Measurements from ENCODE around the gene APOB. TPM values are rescaled to one million over a fixed set of nuclear protein-coding genes. Genes with fewer than 3 reads are reported as not detected.

Gene APOB
- polyA plus RNA-seq, 1 of the 3 experiments (the other 2 are of a cell fraction): not detected

GRCh38 chr2:21008014-21008789 lies 35.7 kb downstream of the APOB start:
- 41% methylated on average over 9 of the region's 9 CpGs for WGBS (ENCODE audit: low lambda C conversion rate)
- CTCF ChIA-PET: interaction anchor here (1.0 kb wide), 1 partner anchor 13 kb away, joined by 3 read pairs; no protein-coding TSS in a partner anchor

More at GRCh38 chr2:21008014-21008789, 35.7 kb downstream of the APOB start:
- Histone ChIP-seq H3K9ac (no peak overlapping the region), H3K79me2 (ENCODE audit: insufficient read depth) (no peaks in the 10 kb centered on the region), H3K9me3 (no peaks in the 10 kb centered on the region), H3F3A (replicated peaks; ENCODE audit: insufficient read depth) (no peaks in the 10 kb centered on the region), H3K27me3 (ENCODE audit: insufficient read depth) (no peaks in the 10 kb centered on the region), H3K36me3 (replicated peaks in 1 of 2; ENCODE audit: control insufficient read depth in 1 of 2, insufficient read depth in 2 of 2, low read length in 1 of 2) (no peaks in the 10 kb centered on the region), H3K4me3 (ENCODE audit: low read depth in 2 of 2, low read length in 1 of 2) (no peak overlapping the region), H3K4me1 (ENCODE audit: control insufficient read depth in 1 of 2, insufficient read depth in 2 of 2, low read depth in 1 of 2, low read length in 1 of 2) (peaks cover 0 to 5% of the 10 kb centered on the region in 2 experiments; a peak in 1 of 4 replicates), H3K9me2 (no peaks in the 10 kb centered on the region), H2AFZ (ENCODE audit: low read depth) (no peak overlapping the region), H3K4me2 (no peak overlapping the region), H4K20me1 (ENCODE audit: insufficient read depth) (no peaks in the 10 kb centered on the region), H3K27ac (ENCODE audit: low read depth in 2 of 2, low read length in 1 of 2) (no peak overlapping the region)
- TF ChIP-seq TAF1 (IDR thresholded peaks at IDR 0.05; ENCODE audit: borderline replicate concordance, low read depth, low read length): no peak
- TF ChIP-seq POLR2AphosphoS5 (IDR thresholded peaks at IDR 0.05; ENCODE audit: low read depth, low read length): no peak
- TF ChIP-seq NRF1 (IDR thresholded peaks at IDR 0.05; ENCODE audit: low read depth, low read length): no peak
- no peak for TF ChIP-seq RXRA (IDR thresholded peaks at IDR 0.05; ENCODE audit: borderline replicate concordance, low read depth)
- TF ChIP-seq CHD2 (IDR thresholded peaks at IDR 0.05; ENCODE audit: low read length, partially characterized antibody): no peak
- TF ChIP-seq GABPA (IDR thresholded peaks at IDR 0.05; ENCODE audit: low read depth): no peak
- TF ChIP-seq EP300 (IDR thresholded peaks at IDR 0.05; ENCODE audit: borderline replicate concordance in 1 of 2, low read depth in 1 of 2, low read length in 1 of 2): no peak
- no peak for TF ChIP-seq REST (IDR thresholded peaks at IDR 0.05; ENCODE audit: low read depth, low read length)
- TF ChIP-seq JUND (IDR thresholded peaks at IDR 0.05): no peak
- no peak for TF ChIP-seq PBX3 (IDR thresholded peaks at IDR 0.05)
- no peak for TF ChIP-seq FOSL2 (IDR thresholded peaks at IDR 0.05; ENCODE audit: borderline replicate concordance, low read depth)
- no peak for TF ChIP-seq GATA2 (CRISPR knock-in tag; IDR thresholded peaks at IDR 0.05)
- no peak for TF ChIP-seq IRF3 (IDR thresholded peaks at IDR 0.05; ENCODE audit: low read depth, low read length)
- no peak for TF ChIP-seq TCF12 (IDR thresholded peaks at IDR 0.05)
- TF ChIP-seq SIN3A (IDR thresholded peaks at IDR 0.05; ENCODE audit: borderline replicate concordance, low read depth, low read length): no peak
- TF ChIP-seq RFX5 (IDR thresholded peaks at IDR 0.05; ENCODE audit: low read length): no peak
- no peak for TF ChIP-seq NFIC (IDR thresholded peaks at IDR 0.05; ENCODE audit: borderline replicate concordance)
- no peak for DNase-seq
- POLR2A ChIA-PET: no interaction called here
